Muscle of back (tissue), 11 donors: ENCODE measurements around the gene ZAR1L. TPM values are rescaled to one million over a fixed set of nuclear protein-coding genes. Genes with fewer than 3 reads are reported as not detected.

ENCODE experiments used
- DNase-seq, 3 donors: peaks; one replicate each; pipeline versions ENCODE4 v3.0.0 to v3.0.0-alpha.2; 2013
- polyA plus RNA-seq, 10 donors: library from polyadenylated mRNA; unstranded; fragments of 120-200 nt; gene quantifications; one replicate each; pipeline ENCODE4 v1.2.1, GENCODE V29; 2013; ENCODE audit not compliant: insufficient read length in 10 of 10

Gene ZAR1L
- polyA plus RNA-seq, 10 donors = not detected

GRCh38 chr13:32302461-32302860 is 12.7 kb downstream of the ZAR1L start:
- DNase-seq = no peak

GRCh38 chr13:32300920-32301319 is 14.2 kb downstream of the ZAR1L start:
- DNase-seq = no peak

- DNase-seq = no peak
These were observed 14.8 kb downstream of the ZAR1L start for GRCh38 chr13:32300406-32300805.

GRCh38 chr13:32299893-32300292 is 15.3 kb downstream of the ZAR1L start:
- no peak for DNase-seq

- no peak for DNase-seq
These were observed 16.5 kb downstream of the ZAR1L start for GRCh38 chr13:32298695-32299094.

- DNase-seq = no peak
These were observed 18.0 kb downstream of the ZAR1L start for GRCh38 chr13:32297206-32297605.

- DNase-seq = no peak
These were observed 29.6 kb downstream of the ZAR1L start for GRCh38 chr13:32285633-32285965.

GRCh38 chr13:32284927-32285632 is 30.1 kb downstream of the ZAR1L start:
- DNase-seq = peak in 2 of 3 donors; percentile 15 to 37

GRCh38 chr13:32282096-32282711 is 33.0 kb downstream of the ZAR1L start:
- DNase-seq = no peak

- no peak for DNase-seq
These were observed 34.1 kb downstream of the ZAR1L start for GRCh38 chr13:32281096-32281495.

GRCh38 chr13:32278426-32278825 is 36.7 kb downstream of the ZAR1L start:
- DNase-seq = no peak

GRCh38 chr13:32277839-32278238 is 37.3 kb downstream of the ZAR1L start:
- DNase-seq = no peak

- no peak for DNase-seq
These were observed 43.0 kb downstream of the ZAR1L start for GRCh38 chr13:32272021-32272683.

GRCh38 chr13:32267836-32268439 is 47.2 kb downstream of the ZAR1L start:
- DNase-seq = no peak

- no peak for DNase-seq
These were observed 49.0 kb downstream of the ZAR1L start for GRCh38 chr13:32266130-32266529.

- DNase-seq = no peak
These were observed 49.4 kb downstream of the ZAR1L start for GRCh38 chr13:32265726-32266125.

- peak in 2 of 3 donors; percentile 29 to 46 for DNase-seq
These were observed 50.8 kb downstream of the ZAR1L start for GRCh38 chr13:32264407-32264806.

- no peak for DNase-seq
These were observed 52.5 kb downstream of the ZAR1L start for GRCh38 chr13:32262619-32263018.

GRCh38 chr13:32262165-32262564 is 53.0 kb downstream of the ZAR1L start:
- DNase-seq = no peak

GRCh38 chr13:32261567-32261966 is 53.6 kb downstream of the ZAR1L start:
- DNase-seq = peak; percentile 76 to 79 (median 77)

- no peak for DNase-seq
These were observed 56.0 kb downstream of the ZAR1L start for GRCh38 chr13:32259116-32259515.

- DNase-seq = no peak
These were observed 57.5 kb downstream of the ZAR1L start for GRCh38 chr13:32257649-32258048.

- DNase-seq = no peak
These were observed 58.9 kb downstream of the ZAR1L start for GRCh38 chr13:32256243-32256642.
